Activated CD8-positive, alpha-beta T cell treated with anti-CD3 and anti-CD28 coated beads, Interleukin-2, amount 10 ng/mL, durations not matched to agents 7 days and 5 days (primary cell): ENCODE results near the gene PLPP1. TPM values are rescaled to one million over a fixed set of nuclear protein-coding genes. Genes with fewer than 3 reads are reported as not detected.
A peak's percentile ranks its signal among the peaks of the same experiment; 100 is the strongest.
"Not testable (repeated sequence)": the region's sequence is repeated elsewhere in the genome, so short reads cannot be mapped to it uniquely, and the experiment has no call there.

Experiments
- ATAC-seq: fragments of 150-1000 bp; cut with Tn5 transposase; one replicate; pipeline ENCODE4 v1.10.0; 2021; ENCODE audit warnings: moderate library complexity
- CTCF ChIA-PET: fragments of 350-600 bp; sonication (Branson Sonifier 250); formaldehyde crosslinking; loops from one replicate; lab custom pipeline; 2021; ENCODE audit warnings: antibody characterized with exemption; lab: Charles Lee
- POLR2A ChIA-PET: fragments of 350-600 bp; sonication (Branson Sonifier 250); formaldehyde crosslinking; loops from one replicate; lab custom pipeline; 2021; ENCODE audit warnings: antibody characterized with exemption; lab: Charles Lee
- DNase-seq: peaks from one replicate; pipeline ENCODE4 v3.0.0-alpha.2; 2020
- H3K27ac Mint-ChIP-seq: one replicate; pipeline ENCODE4 v1.8.0; 2021; ENCODE audit warnings: mild to moderate bottlenecking, mixed read lengths
- H3K27me3 Mint-ChIP-seq: one replicate; pipeline ENCODE4 v1.8.0; 2021; ENCODE audit warnings: low read depth, mixed read lengths
- H3K36me3 Mint-ChIP-seq: one replicate; pipeline ENCODE4 v1.8.0; 2021; ENCODE audit warnings: low read depth, mixed read lengths
- H3K4me1 Mint-ChIP-seq: one replicate; pipeline ENCODE4 v1.8.0; 2021; ENCODE audit warnings: low read depth, mixed read lengths
- H3K4me3 Mint-ChIP-seq: one replicate; pipeline ENCODE4 v1.8.0; 2021; ENCODE audit warnings: mild to moderate bottlenecking, mixed read lengths
- H3K9me3 Mint-ChIP-seq: one replicate; pipeline ENCODE4 v1.8.0; 2022; ENCODE audit warnings: mixed read lengths; ENCODE audit not compliant: insufficient read depth
- total RNA-seq, 2 experiments: library from RNA; stranded (reverse); gene quantifications; one replicate each; pipeline ENCODE4 v1.2.3, GENCODE V29; 2021

The PLPP1 gene
- total RNA-seq, 2 experiments from 2014 or later, result 27.0 to 27.2 TPM

DNA sequence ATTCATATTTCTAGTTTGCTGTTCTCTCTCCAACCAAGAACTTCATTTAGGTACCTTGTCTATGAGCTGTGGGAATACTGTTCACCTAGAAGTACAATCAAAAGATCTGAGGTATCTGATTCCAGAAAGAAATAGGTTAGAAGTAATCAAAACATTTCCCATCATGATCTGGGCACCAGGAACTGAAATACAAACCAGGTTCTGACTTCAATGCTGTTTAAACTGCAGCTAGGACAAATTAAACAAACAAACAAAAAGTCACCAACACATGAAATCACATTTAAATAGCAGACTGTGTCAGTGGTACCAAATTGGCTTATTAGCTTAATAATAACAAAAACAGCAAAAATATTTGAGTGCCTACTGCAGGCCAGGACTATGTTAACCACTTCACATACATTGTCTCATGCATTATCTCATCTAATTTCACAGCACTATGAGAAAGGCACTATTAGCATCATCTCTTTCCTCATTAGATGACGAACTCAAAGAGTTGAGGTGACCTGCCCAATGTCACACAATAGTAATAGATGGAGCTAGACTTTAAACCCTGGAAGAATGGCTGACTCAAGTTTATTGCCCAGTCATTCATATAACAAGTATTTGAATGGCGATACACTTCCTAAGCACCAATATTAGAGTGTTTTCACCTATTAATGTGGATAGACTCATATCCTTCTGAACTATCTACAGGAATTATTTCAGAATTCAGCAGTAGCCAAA, 14.5 kb downstream of the PLPP1 start:
- ChIA-PET CTCF (no interaction called here), POLR2A (no interaction called here)
- ATAC-seq (no peak), DNase-seq (no peak)
- Mint-ChIP-seq H3K27ac (no peak overlapping the region), H3K36me3 (peaks cover 30% of the 10 kb centered on the region), H3K4me3 (no peak overlapping the region), H3K4me1 (peaks cover 1% of the 10 kb centered on the region), H3K9me3 (no peaks in the 10 kb centered on the region), H3K27me3 (no peaks in the 10 kb centered on the region)

DNA sequence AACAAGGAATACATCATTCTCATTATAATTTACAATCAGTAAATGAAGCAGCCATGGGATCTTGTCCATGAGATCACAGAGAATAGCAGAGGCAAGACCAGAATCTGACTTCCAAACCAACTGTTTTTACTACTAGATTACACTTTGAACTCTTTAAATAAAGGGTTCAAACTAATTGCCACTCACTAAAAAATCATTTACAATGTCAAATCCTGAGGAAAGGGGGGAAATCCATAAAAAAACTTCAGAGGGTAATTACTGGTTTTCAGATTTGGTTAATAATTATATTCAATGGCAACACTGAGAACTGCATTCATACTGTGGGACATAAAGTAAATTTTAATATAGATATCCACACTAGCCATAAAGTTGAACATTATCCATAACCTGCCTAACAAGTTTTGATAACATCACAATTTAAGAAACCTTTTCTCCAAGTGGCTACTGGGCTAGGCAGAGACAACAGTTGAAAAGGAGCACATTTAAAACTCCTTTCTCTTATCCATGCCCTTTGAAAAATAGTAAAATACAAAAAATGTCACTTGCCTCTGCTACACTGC, 15.9 kb downstream of the PLPP1 start:
- ChIA-PET POLR2A (no interaction called here), CTCF (no interaction called here)
- H3K36me3 Mint-ChIP-seq, result peaks cover 31% of the 10 kb centered on the region
- H3K4me3 Mint-ChIP-seq, result no peak overlapping the region
- no peak overlapping the region for H3K27ac Mint-ChIP-seq
- no peaks in the 10 kb centered on the region for H3K9me3 Mint-ChIP-seq
- H3K4me1 Mint-ChIP-seq, result peaks cover 1% of the 10 kb centered on the region
- DNase-seq (no peak), ATAC-seq (no peak)
- H3K27me3 Mint-ChIP-seq, result no peaks in the 10 kb centered on the region

DNA sequence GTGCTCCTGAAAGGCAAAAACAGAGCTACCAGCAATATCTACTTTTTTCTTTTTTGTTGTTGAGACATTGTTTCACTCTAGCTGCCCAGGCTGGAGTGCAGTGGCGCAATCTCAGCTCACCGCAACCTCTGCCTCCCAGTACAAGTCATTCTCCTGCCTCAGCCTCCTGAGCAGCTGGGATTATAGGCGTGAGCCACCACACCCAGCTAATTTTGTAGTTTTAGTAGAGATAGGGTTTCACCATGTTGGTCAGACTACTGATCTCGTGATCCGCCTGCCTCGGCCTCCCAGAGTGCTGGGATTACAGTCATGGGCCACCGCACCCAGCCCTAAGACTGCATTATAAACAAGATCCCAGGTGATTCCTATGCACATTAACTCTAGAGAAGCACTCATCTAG, 17.0 kb downstream of the PLPP1 start:
- H3K36me3 Mint-ChIP-seq, result peaks cover 31% of the 10 kb centered on the region
- CTCF ChIA-PET, result interaction anchor here (0.9 kb wide), 1 partner anchor 15 kb away, joined by 3 read pairs; no protein-coding TSS in a partner anchor
- POLR2A ChIA-PET, result no interaction called here

DNA sequence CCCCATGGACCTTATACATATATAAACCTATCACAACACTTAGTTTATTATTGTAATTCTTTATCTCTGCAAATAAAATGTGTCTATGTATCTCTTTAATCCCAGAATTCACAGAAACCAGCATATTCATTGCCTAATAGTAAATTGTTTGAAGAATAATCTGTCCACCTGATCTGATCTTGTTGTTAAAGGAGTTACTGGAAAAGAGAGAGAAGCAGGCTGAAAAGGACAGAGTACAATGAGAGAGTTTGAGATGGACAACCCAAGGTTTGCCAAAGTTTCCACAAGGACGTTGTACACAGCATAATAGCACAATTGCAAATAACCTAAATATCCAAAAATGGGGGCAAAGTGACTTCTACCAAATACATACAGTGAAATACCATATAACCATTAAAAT, 23.8 kb downstream of the PLPP1 start:
- Mint-ChIP-seq H3K36me3 (peaks cover 8% of the 10 kb centered on the region), H3K9me3 (no peaks in the 10 kb centered on the region), H3K27me3 (no peaks in the 10 kb centered on the region), H3K27ac (no peak overlapping the region), H3K4me3 (no peak overlapping the region), H3K4me1 (peaks cover 9% of the 10 kb centered on the region)
- no peak for DNase-seq
- ATAC-seq, result no peak
- CTCF ChIA-PET, result interaction anchor here (1.0 to 2.9 kb wide), 2 partner anchors 10 to 181 kb away, joined by 3 to 9 read pairs; no protein-coding TSS in a partner anchor
- POLR2A ChIA-PET, result no interaction called here

More for the DNA sequence above, 17.0 kb downstream of the PLPP1 start:
- H3K27ac Mint-ChIP-seq, result no peak overlapping the region
- H3K27me3 Mint-ChIP-seq, result no peaks in the 10 kb centered on the region
- H3K4me1 Mint-ChIP-seq, result peaks cover 1% of the 10 kb centered on the region
- no peak overlapping the region for H3K4me3 Mint-ChIP-seq
- ATAC-seq (no peak), DNase-seq (no peak)
- H3K9me3 Mint-ChIP-seq, result no peaks in the 10 kb centered on the region

DNA sequence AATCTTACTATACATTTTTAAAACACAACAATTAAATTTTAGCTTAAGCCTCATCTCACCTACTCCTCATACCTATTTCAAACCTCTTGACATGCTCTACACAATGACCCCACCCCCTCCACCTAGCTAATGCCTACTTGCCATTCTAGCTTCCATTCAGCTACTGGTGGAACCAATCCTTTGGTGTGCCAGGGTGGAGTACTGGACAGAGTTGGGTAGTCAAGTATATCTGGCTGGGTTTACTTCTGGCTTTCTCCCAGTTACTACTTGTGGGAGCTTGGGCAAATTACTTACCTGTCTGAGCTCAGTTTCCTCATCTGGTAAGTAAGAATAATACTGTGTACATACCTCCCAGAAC, 24.3 kb downstream of the PLPP1 start:
- Mint-ChIP-seq H3K4me1 (peaks cover 9% of the 10 kb centered on the region), H3K27ac (no peak overlapping the region)

DNA sequence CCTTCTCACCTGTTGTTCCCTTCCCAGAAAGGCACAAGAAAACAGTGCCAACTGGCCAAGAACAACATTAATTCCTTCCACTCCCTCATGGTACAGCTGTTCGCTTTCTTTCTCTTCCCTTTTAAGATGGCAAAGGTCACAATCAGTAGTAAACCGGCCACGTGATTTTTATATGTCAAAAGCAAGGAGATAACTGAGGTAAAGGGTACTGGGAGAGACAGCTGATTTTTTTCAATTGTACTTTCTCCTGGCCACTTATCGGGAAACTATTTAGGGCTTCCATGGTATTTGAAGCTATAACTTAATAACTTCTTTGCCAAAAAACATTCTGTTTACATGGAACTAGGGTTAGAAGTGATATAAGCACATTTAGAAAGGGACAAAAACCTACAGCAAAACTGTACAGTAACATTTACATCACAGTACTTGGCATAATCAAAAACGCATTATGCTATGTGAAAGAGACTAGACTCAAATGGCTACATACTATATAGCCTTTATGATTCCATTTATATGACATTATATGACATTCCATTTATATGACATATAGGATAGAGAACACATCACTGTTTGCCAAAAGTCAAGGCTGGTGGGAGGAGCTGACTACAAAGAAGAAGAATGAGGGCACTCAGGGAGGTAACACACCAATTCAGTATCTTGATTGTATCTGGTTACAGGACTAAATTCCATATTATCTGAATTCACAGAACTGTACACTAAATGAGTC, 24.8 kb downstream of the PLPP1 start:
- H3K27ac Mint-ChIP-seq, result no peak overlapping the region

More for the DNA sequence above, 24.3 kb downstream of the PLPP1 start:
- no peak overlapping the region for H3K4me3 Mint-ChIP-seq
- peaks cover 6% of the 10 kb centered on the region for H3K36me3 Mint-ChIP-seq
- DNase-seq, result no peak
- no peaks in the 10 kb centered on the region for H3K27me3 Mint-ChIP-seq
- no peaks in the 10 kb centered on the region for H3K9me3 Mint-ChIP-seq
- ChIA-PET CTCF (interaction anchor here (1.0 to 2.9 kb wide), 2 partner anchors 10 to 182 kb away, joined by 3 to 9 read pairs; no protein-coding TSS in a partner anchor), POLR2A (no interaction called here)
- ATAC-seq, result no peak

DNA sequence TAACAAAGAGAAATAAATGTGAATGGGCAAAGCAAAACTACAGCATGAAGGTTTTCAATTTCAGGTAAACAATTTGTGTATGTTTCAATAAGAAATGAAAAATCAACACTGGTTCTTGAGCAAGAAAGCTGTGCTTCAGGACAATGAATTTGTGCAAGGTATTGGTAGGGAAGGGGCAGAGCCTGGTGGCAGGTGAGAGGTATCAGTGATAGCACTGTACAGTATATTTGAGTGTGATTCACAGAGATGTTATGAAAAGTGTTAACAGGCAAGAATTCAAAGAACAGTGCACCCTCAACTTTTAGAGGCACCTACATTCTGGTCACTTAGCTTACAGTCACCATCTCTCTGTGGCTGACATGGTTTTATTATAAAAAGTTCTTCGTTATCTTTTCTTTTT, 25.7 kb downstream of the PLPP1 start:
- Mint-ChIP-seq H3K9me3 (no peaks in the 10 kb centered on the region), H3K27me3 (no peaks in the 10 kb centered on the region), H3K36me3 (peaks cover 4% of the 10 kb centered on the region), H3K4me1 (peaks cover 10% of the 10 kb centered on the region), H3K4me3 (no peak overlapping the region), H3K27ac (no peak overlapping the region)
- POLR2A ChIA-PET, result no interaction called here
- ATAC-seq, result no peak
- no peak for DNase-seq
- CTCF ChIA-PET, result interaction anchor here (1.1 to 2.9 kb wide), 2 partner anchors 183 to 208 kb away, joined by 3 to 9 read pairs; no protein-coding TSS in a partner anchor

More for the DNA sequence above, 24.8 kb downstream of the PLPP1 start:
- Mint-ChIP-seq H3K4me1 (peaks cover 9% of the 10 kb centered on the region), H3K9me3 (no peaks in the 10 kb centered on the region), H3K36me3 (peaks cover 6% of the 10 kb centered on the region), H3K4me3 (no peak overlapping the region), H3K27me3 (no peaks in the 10 kb centered on the region)
- DNase-seq (no peak), ATAC-seq (no peak)
- ChIA-PET POLR2A (no interaction called here), CTCF (interaction anchor here (1.0 to 2.9 kb wide), 3 partner anchors 9 to 208 kb away, joined by 3 to 9 read pairs (median 3); no protein-coding TSS in a partner anchor)

DNA sequence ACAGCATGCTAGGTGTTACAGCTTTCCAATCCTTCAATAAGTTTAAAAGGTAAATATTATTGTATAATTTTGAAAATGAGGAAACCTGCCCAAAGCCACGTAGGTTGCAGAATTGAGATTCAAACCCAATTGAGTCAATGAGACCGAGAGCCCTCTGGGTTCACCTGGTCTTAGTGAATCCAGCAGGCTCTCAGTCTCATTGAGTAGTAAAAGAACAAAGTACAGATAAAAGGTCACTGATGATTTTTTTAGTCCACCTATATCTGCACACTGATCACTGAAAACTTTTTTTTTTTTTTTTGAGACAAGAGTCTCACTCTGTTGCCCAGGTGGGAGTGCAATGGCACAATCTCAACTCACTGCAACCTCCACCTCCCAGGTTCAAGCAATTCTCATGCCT, 27.2 kb downstream of the PLPP1 start:
- ATAC-seq (no peak), DNase-seq (no peak)
- Mint-ChIP-seq H3K27ac (no peak overlapping the region), H3K9me3 (no peaks in the 10 kb centered on the region), H3K27me3 (no peaks in the 10 kb centered on the region), H3K36me3 (peaks cover 5% of the 10 kb centered on the region), H3K4me1 (peaks cover 16% of the 10 kb centered on the region), H3K4me3 (no peak overlapping the region)
- CTCF ChIA-PET, result no interaction called here
- POLR2A ChIA-PET, result interaction anchor here (0.9 kb wide), 1 partner anchor 31 kb away, joined by 3 read pairs; no protein-coding TSS in a partner anchor

DNA sequence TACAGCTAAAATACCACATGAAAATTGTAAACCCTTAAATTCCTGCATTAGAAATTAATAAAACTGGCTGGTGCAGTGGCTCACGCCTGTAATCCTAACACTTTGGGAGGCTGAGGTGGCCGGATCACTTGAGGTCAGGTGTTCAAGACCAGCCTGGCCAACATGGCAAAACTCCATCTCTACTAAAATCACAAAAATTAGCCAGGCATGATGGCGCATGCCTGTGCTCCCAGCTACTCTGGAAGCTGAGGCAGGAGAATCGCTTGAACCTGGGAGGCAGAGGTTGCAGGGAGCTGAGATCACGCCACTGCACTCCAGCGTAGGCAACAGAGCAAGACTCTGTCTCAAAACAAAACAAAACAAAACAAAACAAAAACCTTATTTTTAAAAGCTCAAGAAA, 29.1 kb downstream of the PLPP1 start:
- CTCF ChIA-PET, result interaction anchor here (0.7 kb wide), 1 partner anchor 10 kb away, joined by 3 read pairs; no protein-coding TSS in a partner anchor
- H3K27me3 Mint-ChIP-seq, H3K27ac Mint-ChIP-seq, ATAC-seq, DNase-seq, POLR2A ChIA-PET, H3K9me3 Mint-ChIP-seq, H3K4me3 Mint-ChIP-seq, H3K36me3 Mint-ChIP-seq: not testable (repeated sequence)
- H3K4me1 Mint-ChIP-seq, result peaks cover 16% of the 10 kb centered on the region

DNA sequence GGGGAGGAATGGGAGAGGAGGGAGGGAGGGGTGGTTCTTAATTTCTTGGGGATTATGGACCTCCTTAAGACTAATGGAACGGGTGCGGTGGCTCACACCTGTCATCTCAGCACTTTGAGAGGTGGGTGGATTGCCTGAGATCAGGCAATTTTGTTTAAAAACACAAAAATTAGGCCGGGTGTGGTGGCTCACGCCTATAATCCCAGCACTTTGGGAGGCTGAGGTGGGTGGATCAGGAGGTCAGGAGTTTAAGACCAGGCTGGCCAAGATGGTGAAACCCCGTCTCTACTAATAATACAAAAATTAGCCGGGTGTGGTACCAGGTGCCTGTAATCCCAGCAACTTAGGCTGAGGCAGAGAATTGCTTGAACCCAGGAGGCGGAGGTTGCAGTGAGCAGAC, 30.8 kb downstream of the PLPP1 start:
- H3K36me3 Mint-ChIP-seq, H3K27ac Mint-ChIP-seq, CTCF ChIA-PET, H3K4me3 Mint-ChIP-seq, DNase-seq, H3K9me3 Mint-ChIP-seq, H3K27me3 Mint-ChIP-seq, ATAC-seq, POLR2A ChIA-PET: not testable (repeated sequence)
- peaks cover 16% of the 10 kb centered on the region for H3K4me1 Mint-ChIP-seq

DNA sequence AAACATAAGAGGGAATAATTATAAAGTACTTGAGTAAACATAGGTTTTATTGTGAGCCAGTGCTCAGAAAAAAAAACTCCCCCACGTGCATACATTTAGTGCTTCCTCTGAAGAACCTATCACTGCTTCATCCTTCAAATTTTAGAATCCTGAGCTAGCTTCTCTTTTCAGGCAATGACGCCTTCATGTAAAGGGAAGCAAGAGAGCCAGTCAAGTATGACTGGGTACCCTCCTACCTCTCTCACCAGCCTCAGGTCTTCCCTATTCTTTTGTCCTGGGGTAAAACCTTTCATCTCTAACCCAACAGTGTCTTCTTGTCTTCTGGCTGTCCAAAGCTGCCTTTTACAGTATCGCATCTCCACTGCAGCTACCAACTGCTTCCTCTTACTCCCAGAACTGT, 32.0 kb downstream of the PLPP1 start:
- no peaks in the 10 kb centered on the region for H3K9me3 Mint-ChIP-seq
- no peaks in the 10 kb centered on the region for H3K27me3 Mint-ChIP-seq
- H3K4me1 Mint-ChIP-seq, result peaks cover 16% of the 10 kb centered on the region
- DNase-seq (no peak), ATAC-seq (no peak)
- CTCF ChIA-PET, result interaction anchor here (1.2 to 2.0 kb wide), 2 partner anchors 15 to 189 kb away, joined by 3 to 9 read pairs; no protein-coding TSS in a partner anchor
- H3K36me3 Mint-ChIP-seq, result peaks cover 3% of the 10 kb centered on the region
- H3K4me3 Mint-ChIP-seq, result no peak overlapping the region
- POLR2A ChIA-PET, result no interaction called here
- peak overlapping the region; percentile 22 for H3K27ac Mint-ChIP-seq
